Activated CD4-positive, CD25-positive, alpha-beta regulatory T cell (primary cell): ENCODE measurements around the gene PLEKHA1.

Source experiments
- DNase-seq, 4 experiments: peaks; one replicate each; lab custom pipeline; 2025; lab: John Stamatoyannopoulos, UW

The PLEKHA1 gene

DNA sequence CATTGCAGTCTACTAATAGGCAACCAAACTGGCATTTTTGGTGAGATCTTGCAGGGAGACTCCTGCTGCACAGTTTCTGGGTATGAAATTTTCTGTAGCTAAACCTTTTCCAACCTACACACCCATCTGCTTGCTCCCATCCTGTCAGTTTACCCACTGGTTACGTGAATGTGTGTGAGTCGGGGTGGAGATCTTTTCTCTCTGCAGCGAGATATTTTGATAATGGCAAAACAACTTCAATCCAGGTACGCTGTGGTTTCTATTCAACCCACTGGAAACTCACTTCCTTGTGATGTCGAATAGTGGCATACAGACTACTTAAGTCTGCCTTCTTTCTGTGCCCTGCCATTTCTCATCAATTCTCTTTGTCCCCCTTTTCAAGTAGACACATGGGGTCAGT is 4.5 kb downstream of the PLEKHA1 start:
- DNase-seq = no peak

DNA sequence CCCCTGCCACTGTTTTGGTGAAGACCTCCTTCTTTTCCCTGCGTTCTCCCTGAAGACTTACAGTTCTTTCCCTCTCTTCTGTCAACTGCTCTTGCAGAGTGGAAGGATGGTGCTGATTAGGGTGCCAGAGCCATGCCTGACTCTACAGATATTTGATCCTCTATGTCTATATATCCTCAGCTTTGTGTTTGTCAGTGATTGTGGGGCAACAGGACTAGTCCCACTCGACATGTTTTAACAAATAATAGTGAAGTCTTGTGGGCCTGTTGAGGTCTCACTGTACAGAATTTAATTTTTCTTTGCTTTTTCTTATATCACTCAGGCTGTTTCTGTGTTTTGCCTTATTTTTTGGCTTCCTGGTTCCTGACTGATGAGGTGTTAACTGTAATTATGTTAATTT is 5.0 kb downstream of the PLEKHA1 start:
- DNase-seq = no peak

DNA sequence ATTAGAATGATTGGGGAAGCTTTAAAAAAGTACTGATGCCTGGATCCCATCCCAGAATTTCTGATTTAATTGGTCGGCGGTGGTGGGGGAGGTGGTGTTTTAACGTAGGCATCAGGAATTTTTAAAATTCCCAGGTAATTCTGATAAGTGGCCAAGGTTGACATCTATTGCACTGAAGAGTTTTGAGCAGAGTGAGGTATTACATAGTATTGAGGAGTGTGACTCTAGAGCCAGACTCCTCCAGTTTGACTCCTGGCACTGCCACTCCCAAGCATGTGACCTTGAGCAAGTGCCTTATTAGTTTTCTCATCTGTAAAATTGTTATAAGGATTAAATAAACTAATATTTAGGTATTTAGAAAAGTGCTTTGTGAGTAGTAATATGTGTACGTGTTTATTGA is 6.2 kb downstream of the PLEKHA1 start:
- no peak for DNase-seq

DNA sequence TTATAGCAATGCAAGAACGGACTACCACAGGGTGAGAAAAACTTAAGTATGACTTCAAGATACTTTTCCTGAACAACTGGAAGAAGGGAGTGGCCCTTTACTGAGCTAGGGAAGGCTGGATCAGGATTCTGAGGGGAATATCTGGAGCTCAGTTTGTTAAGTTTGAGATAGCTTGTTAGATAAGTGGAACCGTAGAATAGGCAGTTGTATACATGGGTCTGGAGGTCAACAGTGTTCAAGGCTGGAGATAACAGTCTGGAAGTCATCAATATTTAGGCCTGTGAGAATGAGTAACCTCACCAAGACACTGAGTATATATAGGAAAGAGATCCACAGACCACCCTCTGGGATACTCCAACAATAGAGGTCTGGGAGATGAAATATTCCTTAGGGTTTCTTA is 7.2 kb downstream of the PLEKHA1 start:
- DNase-seq = no peak

DNA sequence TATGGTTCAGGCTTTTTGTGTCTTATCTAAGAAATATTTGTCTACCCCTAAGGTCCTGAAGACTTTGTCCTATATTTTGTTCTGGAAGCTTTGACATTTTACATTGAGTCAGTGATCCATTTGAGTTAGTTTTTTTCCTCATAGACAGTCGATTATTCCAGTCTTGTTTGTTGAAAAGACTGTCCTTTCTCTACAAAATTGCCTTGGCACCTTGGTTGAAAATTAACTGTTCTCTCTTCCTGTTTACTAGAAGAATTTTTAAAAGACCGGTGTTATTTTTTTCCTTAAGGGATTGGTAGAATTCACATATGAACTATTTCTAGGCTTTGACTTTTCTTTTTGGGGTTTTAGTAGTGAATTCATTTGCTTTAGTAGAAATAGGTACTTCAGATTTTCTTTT is 12.0 kb downstream of the PLEKHA1 start:
- no peak for DNase-seq

DNA sequence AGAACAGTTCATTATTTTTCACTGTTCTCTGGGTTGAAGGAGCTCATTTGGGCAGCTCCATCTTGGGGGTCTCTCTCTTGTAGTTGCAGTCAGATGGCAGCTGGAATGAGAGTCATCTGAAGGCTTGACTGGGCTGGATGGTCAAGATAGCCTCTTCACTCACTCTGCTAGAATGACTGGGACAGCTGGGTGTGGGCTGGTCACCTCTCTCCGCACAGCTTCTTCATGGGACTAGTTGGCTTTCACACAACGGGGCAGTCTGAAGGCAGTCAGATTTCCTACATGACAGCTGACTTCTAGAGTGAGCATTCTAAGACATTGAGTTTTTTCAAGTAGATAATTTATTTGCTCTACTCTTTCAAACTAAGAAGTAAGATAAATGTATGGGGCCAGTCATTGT is 13.1 kb downstream of the PLEKHA1 start:
- no peak for DNase-seq

DNA sequence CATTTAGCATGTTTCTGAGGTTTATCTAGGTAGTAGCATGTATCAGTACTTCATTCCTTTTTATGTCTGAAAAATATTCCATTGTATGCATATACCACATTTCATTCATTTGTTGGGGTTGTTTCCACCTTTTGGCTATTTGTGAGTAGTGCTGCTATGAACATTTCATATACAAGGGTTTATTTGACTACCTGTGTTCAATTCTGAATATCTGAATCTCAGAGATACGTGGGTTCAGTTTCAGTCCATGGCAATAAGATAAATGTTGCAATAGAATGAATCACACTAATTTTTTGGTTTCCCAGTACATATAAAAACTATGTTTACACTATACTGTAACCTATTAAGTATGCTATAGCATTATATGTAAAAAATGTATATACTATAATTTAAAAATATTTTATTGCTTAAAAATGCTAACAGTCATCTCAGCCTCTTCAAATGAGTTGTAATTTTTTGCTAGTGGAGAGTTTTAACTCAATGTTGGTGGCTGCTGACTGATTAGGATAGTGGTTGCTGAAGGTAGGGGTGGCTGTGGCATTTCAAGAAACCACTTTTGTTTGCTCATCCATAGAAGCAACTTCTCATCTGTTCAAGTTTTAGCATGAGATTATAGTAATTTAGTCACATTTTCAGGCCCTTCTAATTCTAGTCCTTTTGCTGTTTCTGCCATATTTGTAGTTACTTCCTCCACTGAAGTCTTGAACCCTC is 13.9 kb downstream of the PLEKHA1 start:
- DNase-seq = no peak

DNA sequence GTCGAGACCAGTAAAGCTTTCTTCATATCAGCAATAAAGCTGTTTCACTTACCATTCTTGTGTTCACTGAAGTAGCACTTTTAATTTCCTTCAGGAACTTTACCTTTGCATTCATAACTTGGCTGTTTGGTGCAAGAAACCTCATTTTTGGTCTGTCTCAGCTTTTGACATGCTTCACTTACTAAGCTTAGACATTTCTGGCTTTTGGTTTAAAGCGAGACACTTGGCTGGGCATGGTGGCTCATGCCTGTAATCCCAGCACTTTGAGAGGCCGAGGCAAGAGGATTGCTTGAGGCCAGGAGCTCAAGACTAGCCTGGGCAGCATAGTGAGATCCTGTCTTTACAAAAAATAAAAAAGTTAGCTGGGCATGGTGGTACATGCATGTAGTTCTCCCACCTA is 15.8 kb downstream of the PLEKHA1 start:
- no peak for DNase-seq

DNA sequence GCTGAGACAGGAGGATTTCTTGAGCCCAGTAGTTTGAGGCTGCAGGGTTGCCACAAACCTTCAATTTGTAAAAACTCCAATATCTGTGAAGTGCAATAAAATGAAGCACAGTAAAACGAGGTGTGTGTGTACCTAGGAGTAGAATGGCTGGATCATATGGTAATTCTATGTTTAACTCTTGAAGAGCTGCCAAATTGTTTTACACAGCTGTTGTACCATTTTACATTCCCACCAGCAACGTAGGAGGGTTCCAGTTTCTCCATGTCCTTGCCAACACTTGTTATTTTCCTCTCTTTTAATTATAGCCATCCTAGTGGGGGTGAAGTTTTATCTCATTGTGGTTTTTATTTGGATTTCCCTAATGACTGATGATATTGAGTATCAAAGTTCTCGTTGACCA is 16.2 kb downstream of the PLEKHA1 start:
- no peak for DNase-seq

DNA sequence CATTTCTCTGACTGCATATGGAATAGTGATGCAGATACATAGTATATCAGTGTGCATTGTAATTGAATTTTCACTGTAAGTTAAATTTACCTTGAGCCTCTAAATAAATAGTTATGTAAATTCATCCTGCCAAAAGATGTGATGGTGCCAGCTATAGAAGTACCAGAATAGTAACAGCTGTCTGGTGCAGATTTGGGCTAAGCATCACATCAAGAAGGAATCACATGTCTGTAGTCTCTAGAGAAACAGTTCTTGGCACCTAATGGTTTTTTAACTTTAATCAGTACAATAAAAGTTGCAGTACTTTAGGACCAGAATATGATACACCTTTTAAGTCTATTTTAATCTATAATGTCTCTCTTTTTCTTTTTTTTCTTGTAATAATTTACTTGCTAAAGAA is 17.4 kb downstream of the PLEKHA1 start:
- no peak for DNase-seq

DNA sequence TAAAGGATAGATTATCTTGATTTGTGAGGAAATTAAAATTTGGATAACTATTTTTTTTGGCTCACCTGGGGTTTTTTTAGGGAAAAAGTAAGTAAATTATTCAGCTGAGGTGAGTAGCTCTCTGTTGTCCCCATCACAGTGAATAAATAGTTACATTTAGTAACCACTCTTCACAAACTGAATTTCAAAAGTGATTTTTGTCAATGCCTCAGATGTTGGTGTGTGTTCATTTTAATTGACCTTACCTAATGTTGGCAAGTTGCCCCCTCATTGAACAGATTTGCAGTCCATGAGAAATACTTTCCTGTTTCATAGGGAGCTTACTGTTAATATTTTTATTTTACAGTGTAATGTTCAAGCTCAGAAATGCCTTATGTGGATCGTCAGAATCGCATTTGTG is 18.3 kb downstream of the PLEKHA1 start:
- DNase-seq = no peak

DNA sequence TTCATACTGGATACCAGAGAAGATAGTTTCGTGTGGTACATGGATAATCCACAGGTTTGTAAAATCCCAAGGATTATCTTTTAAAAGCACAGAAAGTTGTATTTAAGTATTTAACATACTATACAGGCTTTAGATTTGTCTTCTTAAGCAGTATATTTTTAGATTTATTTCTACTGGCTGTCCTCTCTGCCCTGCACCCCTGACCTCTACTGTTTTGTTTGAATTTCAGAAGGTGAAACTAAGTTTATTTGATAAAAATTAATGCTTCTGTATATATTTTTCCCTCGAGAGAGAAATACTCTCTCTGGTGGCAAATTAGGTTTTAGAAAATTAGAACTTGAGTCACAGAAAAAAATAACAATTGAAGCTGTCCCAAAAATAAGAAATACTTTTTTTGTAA is 18.8 kb downstream of the PLEKHA1 start:
- DNase-seq = no peak

DNA sequence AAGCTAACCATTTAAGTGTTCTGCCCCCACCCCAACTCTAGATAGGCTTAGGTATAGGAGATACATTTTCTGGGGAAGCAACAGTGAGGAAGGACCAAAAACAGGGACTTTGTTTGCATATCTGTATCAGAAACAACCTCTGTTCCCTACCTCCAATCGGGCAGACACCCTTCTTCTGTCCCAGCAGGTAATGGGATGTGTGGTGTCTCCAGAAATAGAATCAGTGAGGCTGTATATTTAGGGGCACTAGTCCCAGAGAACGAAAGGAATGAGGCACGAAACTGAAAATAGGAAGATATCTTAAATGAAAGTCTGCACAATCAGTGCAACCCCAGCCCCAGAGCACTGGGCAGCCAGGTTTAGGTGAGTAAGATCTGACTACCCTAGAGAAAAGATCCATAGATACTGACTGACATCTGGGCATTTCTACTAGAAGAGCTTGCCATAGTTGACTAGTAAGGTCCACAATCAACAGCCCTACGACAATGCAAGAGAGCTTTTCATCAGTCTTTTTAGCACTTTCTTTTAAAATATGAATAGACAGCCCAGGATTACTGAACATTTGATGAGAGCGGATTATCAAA is 28.1 kb downstream of the PLEKHA1 start:
- no peak for DNase-seq

DNA sequence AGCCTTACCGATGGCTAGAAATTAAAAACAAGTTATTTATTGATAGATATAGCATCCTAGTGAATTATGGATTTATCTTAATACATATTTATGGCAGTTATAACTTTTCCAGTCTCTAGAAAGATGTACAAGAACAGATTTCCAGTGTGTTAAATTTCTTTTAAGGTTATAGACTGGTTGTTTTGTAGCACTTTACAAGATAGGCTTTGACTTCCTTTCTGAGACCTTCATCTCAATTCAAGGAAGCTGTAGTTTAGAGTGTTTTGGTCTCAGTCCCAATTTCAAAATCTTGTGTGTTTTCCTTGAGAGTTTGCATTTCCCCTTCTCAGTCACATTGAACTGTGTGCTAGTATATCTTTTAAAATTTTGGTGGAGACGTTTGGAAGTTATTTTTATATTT is 30.1 kb downstream of the PLEKHA1 start:
- no peak for DNase-seq

DNA sequence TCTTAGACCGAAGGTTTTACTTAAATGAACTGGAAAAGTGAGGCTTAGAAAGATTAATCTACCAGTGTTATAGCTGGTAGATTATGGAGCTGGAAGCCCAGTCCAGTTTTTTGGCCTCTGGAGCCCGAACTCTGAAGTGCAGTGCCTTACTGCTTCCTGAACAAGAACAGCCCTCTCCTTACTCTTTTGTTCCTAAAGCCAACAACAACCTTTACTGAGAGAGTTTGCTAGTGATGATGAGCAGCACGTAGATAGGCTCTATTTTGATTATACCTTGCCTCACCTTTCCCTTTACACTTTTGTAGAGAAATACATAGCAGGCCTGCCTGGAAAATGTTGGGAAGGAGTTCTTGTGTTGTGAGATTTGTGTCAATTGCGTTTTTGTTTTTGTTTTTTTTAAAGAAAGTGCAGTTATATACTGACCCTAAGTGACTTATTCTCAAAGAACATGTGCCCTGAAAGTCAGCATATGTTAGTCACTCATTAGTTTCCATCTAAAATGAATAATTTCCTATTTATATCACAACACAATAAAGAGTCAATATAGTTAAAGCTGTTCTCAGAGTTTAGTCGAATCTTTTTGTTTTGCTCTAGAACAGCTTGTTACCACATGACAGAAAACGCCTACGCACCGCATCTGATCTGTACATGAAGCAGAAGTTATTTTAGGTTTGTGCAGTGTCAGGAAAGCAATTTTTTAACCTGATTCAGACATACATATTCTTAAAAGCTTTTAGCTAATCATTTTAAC is 33.0 kb downstream of the PLEKHA1 start:
- peak in 1 of 4 experiments; percentile 24 for DNase-seq

DNA sequence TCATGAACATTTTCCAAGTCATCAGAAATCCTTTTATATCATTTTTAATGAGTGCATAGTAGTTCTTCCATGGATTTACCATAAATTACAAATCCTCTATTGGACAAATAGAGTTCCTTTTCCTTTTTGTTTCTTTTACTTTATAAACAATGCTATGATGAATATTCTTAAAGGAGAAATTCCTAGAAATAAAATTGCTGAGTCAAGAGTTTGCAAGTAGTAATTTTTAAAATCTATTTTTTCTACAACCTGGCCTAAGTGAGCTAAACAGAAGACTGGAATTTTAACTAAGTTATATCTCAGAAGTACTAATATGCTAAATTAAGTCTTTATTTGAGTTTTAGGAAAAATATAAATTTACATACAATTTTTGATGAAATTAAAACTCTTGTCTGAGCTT is 38.8 kb downstream of the PLEKHA1 start:
- no peak for DNase-seq

DNA sequence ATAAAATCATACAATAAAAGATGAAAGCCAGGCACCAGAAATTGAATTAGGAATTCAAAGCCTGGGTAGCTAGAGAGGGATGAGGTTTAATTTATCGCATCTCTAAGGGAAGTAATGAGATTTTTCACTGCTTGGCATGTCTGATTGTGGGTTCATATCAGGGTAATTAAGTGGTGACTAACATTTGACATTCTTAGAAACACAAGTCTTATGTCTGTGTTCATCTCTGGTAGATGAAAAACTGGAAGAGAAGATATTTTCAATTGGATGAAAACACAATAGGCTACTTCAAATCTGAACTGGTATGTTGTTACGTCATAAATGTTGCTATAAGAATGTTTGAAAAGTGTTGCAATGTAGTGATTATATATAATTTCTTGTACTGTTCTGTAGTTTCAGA is 43.2 kb downstream of the PLEKHA1 start:
- no peak for DNase-seq

DNA sequence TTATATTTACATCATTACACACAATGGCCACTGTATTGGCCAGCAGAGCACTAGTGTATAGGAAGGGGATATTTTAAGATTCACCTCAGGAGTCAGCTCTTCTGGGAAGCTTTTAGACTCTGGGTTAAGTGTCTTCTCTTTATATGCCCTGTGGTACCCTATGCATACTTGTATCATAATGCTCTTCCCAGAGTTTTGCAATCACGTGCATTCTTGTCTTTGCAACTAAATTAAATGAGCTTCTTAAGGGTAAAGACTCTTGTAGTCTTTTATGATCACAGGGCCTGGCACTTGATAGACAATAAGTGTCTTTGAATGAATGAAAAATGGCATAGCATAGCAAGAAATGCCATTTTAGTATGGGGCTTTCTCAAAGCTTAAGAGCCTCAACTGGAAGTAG is 44.5 kb downstream of the PLEKHA1 start:
- DNase-seq = no peak

DNA sequence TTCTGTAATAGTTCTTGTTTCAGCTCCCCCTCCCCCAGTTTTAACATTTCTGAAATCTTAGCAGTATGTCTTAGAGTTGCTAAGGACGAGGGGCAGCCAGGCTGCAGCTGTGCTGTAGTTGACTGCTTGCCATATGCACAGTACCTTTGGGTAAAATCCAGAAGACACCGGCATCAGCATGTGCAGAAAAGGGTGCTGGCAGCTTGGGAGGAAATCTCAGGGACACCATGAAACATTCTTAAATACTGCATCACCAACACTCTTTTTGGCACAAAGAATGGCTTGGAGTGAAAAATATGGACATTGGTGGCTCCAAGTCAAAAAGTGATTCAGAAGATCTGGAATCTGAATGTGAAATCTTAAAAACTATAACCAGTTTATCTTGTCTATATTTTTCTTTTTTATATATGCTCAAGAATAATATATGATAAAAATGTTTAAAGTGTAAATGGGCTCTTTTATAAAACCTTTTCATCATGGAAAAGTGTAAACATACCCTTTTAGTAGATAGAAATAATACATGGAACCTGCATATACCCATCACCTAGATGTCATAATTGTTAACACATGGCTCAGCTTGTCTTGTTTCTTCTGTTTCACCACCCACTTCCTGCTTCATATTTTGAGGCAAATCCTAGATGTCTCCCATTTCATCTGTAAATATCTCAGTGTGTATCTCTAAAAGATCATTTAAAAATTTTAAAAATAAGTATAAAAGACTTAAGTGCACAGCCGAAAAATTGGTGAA is 45.5 kb downstream of the PLEKHA1 start:
- DNase-seq = no peak

DNA sequence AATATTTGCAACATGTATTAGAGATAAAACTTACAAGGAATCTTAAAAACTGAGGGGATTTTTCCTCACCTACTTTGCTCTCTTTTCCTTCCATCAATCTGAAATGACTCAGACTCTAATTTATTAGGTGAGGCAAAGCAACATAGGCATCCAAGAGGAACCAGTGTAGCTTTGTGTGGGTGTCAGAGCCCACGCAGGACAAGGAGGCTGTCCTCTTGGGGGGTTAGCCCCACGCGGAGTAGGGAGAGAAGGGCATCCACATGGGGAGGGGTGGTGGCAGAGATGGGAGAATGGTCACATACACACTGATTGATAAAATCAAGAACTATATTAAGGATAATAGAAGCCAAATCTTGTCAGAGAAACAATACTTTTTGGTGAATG is 46.1 kb downstream of the PLEKHA1 start:
- DNase-seq = no peak

DNA sequence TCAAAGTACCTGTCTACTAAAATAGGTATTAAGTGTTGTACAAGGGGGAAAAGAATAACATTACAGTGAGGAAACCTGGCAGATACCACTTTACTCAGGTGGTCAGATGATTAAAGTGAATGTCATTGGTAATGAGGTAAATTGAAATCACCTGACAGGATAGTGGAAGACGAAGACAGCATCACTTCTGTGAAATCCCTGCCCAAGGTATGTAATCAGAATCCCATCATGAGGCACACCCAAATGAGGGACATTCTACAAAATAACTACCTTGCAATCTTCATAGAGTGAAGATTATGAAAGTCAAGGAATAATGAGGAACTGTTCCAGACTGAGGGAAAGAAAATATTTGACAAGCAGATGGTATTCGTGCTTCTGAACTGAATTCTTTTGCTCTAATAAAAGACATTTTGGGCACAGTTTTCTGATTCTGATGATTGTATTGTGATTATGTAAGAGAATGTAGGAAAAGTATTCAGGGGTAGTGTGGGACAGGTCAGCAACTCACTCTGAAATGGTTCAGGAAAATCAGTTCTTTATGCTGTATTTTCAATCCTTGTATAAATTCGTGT is 46.6 kb downstream of the PLEKHA1 start:
- no peak for DNase-seq

DNA sequence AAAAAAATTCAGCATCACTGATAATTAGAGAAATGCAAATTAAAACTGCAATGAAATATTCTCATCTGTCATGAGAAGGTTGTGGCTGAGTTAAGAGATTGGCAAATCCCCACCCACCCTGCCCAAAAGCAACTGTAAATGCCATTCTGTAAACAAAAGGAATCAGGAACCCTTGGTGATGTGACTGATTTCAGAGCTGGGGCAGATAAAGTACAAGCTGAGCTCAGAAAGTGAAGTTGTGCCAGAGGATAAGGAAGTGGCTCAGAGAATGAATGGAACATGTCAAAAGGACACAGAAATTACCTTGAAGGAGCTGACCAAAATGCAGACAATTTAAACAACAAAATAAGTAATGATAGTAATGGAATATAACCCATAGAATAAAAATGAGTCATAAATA is 47.2 kb downstream of the PLEKHA1 start:
- DNase-seq = no peak
